ENCODE measurements around the gene TXNDC11.

Gene TXNDC11

GRCh38 chr16:11719171-11719570 lies 23.5 kb downstream of the TXNDC11 start:
- Histone ChIP-seq H3K27ac (no peak overlapping the region), H3K4me3 (no peak overlapping the region)
- no peak for DNase-seq (ENCODE audit: low spot score)
- TF ChIP-seq CTCF (IDR thresholded peaks at IDR 0.05), result no peak

- H3K4me3 ChIP-seq, result no peak overlapping the region
- no peak for TF ChIP-seq CTCF (IDR thresholded peaks at IDR 0.05)
- H3K27ac ChIP-seq, result no peak overlapping the region
- DNase-seq (ENCODE audit: low spot score), result no peak
Measured at GRCh38 chr16:11717811-11718210, 24.8 kb downstream of the TXNDC11 start.

- H3K27ac ChIP-seq, result no peak overlapping the region
- TF ChIP-seq CTCF (IDR thresholded peaks at IDR 0.05), result no peak
Measured at GRCh38 chr16:11716336-11716735, 26.3 kb downstream of the TXNDC11 start.

GRCh38 chr16:11715246-11715947 lies 27.3 kb downstream of the TXNDC11 start:
- DNase-seq (ENCODE audit: low spot score), result no peak
- no peak for TF ChIP-seq CTCF (IDR thresholded peaks at IDR 0.05)
- Histone ChIP-seq H3K4me3 (no peak overlapping the region), H3K27ac (no peak overlapping the region)

More at GRCh38 chr16:11716336-11716735, 26.3 kb downstream of the TXNDC11 start:
- DNase-seq (ENCODE audit: low spot score), result no peak
- H3K4me3 ChIP-seq, result no peak overlapping the region

GRCh38 chr16:11712122-11712521 lies 30.5 kb downstream of the TXNDC11 start:
- H3K4me3 ChIP-seq, result no peak overlapping the region
- no peak overlapping the region for H3K27ac ChIP-seq
- no peak for TF ChIP-seq CTCF (IDR thresholded peaks at IDR 0.05)
- DNase-seq (ENCODE audit: low spot score), result no peak

GRCh38 chr16:11711662-11712061 lies 31.0 kb downstream of the TXNDC11 start:
- no peak for DNase-seq (ENCODE audit: low spot score)
- Histone ChIP-seq H3K4me3 (no peak overlapping the region), H3K27ac (no peak overlapping the region)
- no peak for TF ChIP-seq CTCF (IDR thresholded peaks at IDR 0.05)

- TF ChIP-seq CTCF (IDR thresholded peaks at IDR 0.05), result no peak
Measured at GRCh38 chr16:11708421-11708820, 34.2 kb downstream of the TXNDC11 start.

More at GRCh38 chr16:11708421-11708820, 34.2 kb downstream of the TXNDC11 start:
- no peak overlapping the region for H3K4me3 ChIP-seq
- no peak overlapping the region for H3K27ac ChIP-seq
- no peak for DNase-seq (ENCODE audit: low spot score)

Data from coronary artery (tissue), 2 donors.